HepG2 (cell line): Measurements from ENCODE around the gene CALM1.

Experiments
- EP300 ChIP-seq, 3 experiments: sonication (generic) in 1 of 3; formaldehyde crosslinking in 1 of 3; IDR thresholded peaks; 2 replicates each; pipeline versions ENCODE4 v1.5.1 to v1.6.1; 2011 to 2020; ENCODE audit warnings: low read depth in 2 of 3, low read length in 2 of 3, borderline replicate concordance in 1 of 3, improper control_type of control experiment in 1 of 3, mild to moderate bottlenecking in 1 of 3, missing genetic modification reagents in 1 of 3, moderate library complexity in 1 of 3
- FOXA3 ChIP-seq: IDR thresholded peaks from 2 replicates; pipeline ENCODE4 v1.6.1; 2016; ENCODE audit warnings: missing genetic modification reagents, missing compliant biosample characterization
- FOXO1 ChIP-seq: sonication (generic); formaldehyde crosslinking; IDR thresholded peaks from 2 replicates; pipeline ENCODE4 v1.4.0; 2020; ENCODE audit warnings: missing genetic modification reagents
- MEIS1 ChIP-seq: sonication (generic); formaldehyde crosslinking; IDR thresholded peaks from 2 replicates; pipeline ENCODE4 v1.9.0; 2021; ENCODE audit warnings: mild to moderate bottlenecking, missing genetic modification reagents, moderate library complexity, borderline replicate concordance
- SKI ChIP-seq: fragments of 450-650 bp; IDR thresholded peaks from one replicate; pipeline ENCODE4 v1.6.1; 2018; ENCODE audit warnings: mild to moderate bottlenecking; ENCODE audit not compliant: partially characterized antibody
- ZFX ChIP-seq: sonication (generic); formaldehyde crosslinking; IDR thresholded peaks from 2 replicates; pipeline ENCODE4 v1.4.0; 2020; ENCODE audit warnings: mild to moderate bottlenecking, low read depth, missing genetic modification reagents, moderate library complexity
- ZIK1 ChIP-seq: sonication (generic); formaldehyde crosslinking; IDR thresholded peaks from 2 replicates; pipeline ENCODE4 v1.5.0; 2020; ENCODE audit warnings: mild to moderate bottlenecking, low read depth, missing genetic modification reagents, borderline replicate concordance
- ZNF737 ChIP-seq: sonication (generic); formaldehyde crosslinking; IDR thresholded peaks from 2 replicates; pipeline ENCODE4 v1.5.0; 2020; ENCODE audit warnings: missing genetic modification reagents, mild to moderate bottlenecking, borderline replicate concordance
- TF ChIP-seq, protein P1 (sequence below): sonication (generic); formaldehyde crosslinking; IDR thresholded peaks from 2 replicates; pipeline ENCODE4 v1.5.0; 2020; ENCODE audit warnings: mild to moderate bottlenecking, missing genetic modification reagents, moderate library complexity
- TF ChIP-seq, protein P2 (sequence below): IDR thresholded peaks from 2 replicates; pipeline ENCODE4 v1.6.1; 2012; ENCODE audit warnings: low read length, improper control_type of control experiment
- TF ChIP-seq, protein P3 (sequence below): sonication (generic); formaldehyde crosslinking; IDR thresholded peaks from 2 replicates; pipeline ENCODE4 v1.5.1; 2020; ENCODE audit warnings: mild to moderate bottlenecking, missing genetic modification reagents, borderline replicate concordance

DNA sequence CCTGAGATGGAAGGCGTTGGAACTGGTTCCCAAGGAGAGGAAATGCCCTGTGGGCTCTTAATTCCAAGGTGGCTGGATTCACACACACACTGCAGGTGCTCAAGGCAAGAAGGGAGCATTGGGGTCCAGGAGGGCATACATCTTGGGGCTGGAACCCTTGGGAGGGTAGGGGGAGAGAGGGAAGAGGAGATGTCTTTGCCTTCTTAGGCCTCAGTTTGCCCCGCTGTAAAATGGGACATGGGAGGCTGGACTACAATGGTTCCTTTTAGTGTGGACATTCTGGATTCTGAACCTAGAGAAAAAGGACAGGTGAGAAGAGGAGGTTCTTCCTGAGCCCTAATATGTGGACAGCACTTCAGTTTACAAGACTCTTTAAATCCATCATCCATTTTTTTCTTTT is 43.8 kb downstream of the CALM1 start:
- TF ChIP-seq, protein P1, sequence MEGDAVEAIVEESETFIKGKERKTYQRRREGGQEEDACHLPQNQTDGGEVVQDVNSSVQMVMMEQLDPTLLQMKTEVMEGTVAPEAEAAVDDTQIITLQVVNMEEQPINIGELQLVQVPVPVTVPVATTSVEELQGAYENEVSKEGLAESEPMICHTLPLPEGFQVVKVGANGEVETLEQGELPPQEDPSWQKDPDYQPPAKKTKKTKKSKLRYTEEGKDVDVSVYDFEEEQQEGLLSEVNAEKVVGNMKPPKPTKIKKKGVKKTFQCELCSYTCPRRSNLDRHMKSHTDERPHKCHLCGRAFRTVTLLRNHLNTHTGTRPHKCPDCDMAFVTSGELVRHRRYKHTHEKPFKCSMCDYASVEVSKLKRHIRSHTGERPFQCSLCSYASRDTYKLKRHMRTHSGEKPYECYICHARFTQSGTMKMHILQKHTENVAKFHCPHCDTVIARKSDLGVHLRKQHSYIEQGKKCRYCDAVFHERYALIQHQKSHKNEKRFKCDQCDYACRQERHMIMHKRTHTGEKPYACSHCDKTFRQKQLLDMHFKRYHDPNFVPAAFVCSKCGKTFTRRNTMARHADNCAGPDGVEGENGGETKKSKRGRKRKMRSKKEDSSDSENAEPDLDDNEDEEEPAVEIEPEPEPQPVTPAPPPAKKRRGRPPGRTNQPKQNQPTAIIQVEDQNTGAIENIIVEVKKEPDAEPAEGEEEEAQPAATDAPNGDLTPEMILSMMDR, result no peak
- TF ChIP-seq, protein P2, sequence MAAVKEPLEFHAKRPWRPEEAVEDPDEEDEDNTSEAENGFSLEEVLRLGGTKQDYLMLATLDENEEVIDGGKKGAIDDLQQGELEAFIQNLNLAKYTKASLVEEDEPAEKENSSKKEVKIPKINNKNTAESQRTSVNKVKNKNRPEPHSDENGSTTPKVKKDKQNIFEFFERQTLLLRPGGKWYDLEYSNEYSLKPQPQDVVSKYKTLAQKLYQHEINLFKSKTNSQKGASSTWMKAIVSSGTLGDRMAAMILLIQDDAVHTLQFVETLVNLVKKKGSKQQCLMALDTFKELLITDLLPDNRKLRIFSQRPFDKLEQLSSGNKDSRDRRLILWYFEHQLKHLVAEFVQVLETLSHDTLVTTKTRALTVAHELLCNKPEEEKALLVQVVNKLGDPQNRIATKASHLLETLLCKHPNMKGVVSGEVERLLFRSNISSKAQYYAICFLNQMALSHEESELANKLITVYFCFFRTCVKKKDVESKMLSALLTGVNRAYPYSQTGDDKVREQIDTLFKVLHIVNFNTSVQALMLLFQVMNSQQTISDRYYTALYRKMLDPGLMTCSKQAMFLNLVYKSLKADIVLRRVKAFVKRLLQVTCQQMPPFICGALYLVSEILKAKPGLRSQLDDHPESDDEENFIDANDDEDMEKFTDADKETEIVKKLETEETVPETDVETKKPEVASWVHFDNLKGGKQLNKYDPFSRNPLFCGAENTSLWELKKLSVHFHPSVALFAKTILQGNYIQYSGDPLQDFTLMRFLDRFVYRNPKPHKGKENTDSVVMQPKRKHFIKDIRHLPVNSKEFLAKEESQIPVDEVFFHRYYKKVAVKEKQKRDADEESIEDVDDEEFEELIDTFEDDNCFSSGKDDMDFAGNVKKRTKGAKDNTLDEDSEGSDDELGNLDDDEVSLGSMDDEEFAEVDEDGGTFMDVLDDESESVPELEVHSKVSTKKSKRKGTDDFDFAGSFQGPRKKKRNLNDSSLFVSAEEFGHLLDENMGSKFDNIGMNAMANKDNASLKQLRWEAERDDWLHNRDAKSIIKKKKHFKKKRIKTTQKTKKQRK, result no peak
- TF ChIP-seq ZNF737 (CRISPR knock-in tag) (no peak), SKI (no peak), ZIK1 (CRISPR knock-in tag) (no peak), FOXA3 (no peak), MEIS1 (CRISPR knock-in tag) (no peak), ZFX (no peak), FOXO1 (no peak), EP300 (IDR thresholded peaks at IDR 0.05; ENCODE audit: low read depth in 2 of 2, low read length in 2 of 2) (no peak), EP300 (CRISPR knock-in tag; IDR thresholded peaks at IDR 0.05; ENCODE audit: borderline replicate concordance) (no peak)
- TF ChIP-seq, protein P3, sequence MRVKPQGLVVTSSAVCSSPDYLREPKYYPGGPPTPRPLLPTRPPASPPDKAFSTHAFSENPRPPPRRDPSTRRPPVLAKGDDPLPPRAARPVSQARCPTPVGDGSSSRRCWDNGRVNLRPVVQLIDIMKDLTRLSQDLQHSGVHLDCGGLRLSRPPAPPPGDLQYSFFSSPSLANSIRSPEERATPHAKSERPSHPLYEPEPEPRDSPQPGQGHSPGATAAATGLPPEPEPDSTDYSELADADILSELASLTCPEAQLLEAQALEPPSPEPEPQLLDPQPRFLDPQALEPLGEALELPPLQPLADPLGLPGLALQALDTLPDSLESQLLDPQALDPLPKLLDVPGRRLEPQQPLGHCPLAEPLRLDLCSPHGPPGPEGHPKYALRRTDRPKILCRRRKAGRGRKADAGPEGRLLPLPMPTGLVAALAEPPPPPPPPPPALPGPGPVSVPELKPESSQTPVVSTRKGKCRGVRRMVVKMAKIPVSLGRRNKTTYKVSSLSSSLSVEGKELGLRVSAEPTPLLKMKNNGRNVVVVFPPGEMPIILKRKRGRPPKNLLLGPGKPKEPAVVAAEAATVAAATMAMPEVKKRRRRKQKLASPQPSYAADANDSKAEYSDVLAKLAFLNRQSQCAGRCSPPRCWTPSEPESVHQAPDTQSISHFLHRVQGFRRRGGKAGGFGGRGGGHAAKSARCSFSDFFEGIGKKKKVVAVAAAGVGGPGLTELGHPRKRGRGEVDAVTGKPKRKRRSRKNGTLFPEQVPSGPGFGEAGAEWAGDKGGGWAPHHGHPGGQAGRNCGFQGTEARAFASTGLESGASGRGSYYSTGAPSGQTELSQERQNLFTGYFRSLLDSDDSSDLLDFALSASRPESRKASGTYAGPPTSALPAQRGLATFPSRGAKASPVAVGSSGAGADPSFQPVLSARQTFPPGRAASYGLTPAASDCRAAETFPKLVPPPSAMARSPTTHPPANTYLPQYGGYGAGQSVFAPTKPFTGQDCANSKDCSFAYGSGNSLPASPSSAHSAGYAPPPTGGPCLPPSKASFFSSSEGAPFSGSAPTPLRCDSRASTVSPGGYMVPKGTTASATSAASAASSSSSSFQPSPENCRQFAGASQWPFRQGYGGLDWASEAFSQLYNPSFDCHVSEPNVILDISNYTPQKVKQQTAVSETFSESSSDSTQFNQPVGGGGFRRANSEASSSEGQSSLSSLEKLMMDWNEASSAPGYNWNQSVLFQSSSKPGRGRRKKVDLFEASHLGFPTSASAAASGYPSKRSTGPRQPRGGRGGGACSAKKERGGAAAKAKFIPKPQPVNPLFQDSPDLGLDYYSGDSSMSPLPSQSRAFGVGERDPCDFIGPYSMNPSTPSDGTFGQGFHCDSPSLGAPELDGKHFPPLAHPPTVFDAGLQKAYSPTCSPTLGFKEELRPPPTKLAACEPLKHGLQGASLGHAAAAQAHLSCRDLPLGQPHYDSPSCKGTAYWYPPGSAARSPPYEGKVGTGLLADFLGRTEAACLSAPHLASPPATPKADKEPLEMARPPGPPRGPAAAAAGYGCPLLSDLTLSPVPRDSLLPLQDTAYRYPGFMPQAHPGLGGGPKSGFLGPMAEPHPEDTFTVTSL (CRISPR knock-in tag), result no peak
